ENCODE results near the gene ADAM8.

- no peak for TF ChIP-seq CTCF (IDR thresholded peaks at IDR 0.05; ENCODE audit: control extremely low read depth in 1 of 3, insufficient read depth in 1 of 3, low read depth in 1 of 3, low read length in 3 of 3)
- no peak for TF ChIP-seq POLR2A (IDR thresholded peaks at IDR 0.05; ENCODE audit: control extremely low read depth in 1 of 2, low read depth in 2 of 2, low read length in 2 of 2)
- TF ChIP-seq, protein P1, sequence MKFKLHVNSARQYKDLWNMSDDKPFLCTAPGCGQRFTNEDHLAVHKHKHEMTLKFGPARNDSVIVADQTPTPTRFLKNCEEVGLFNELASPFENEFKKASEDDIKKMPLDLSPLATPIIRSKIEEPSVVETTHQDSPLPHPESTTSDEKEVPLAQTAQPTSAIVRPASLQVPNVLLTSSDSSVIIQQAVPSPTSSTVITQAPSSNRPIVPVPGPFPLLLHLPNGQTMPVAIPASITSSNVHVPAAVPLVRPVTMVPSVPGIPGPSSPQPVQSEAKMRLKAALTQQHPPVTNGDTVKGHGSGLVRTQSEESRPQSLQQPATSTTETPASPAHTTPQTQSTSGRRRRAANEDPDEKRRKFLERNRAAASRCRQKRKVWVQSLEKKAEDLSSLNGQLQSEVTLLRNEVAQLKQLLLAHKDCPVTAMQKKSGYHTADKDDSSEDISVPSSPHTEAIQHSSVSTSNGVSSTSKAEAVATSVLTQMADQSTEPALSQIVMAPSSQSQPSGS (IDR thresholded peaks at IDR 0.05; ENCODE audit: low read length) = no peak
- TF ChIP-seq CEBPB (IDR thresholded peaks at IDR 0.05; ENCODE audit: low read depth, low read length) = no peak
- no peak for TF ChIP-seq CHD2 (IDR thresholded peaks at IDR 0.05; ENCODE audit: low read length)
- no peak for TF ChIP-seq CBX5 (IDR thresholded peaks at IDR 0.05; ENCODE audit: low read depth, low read length)
- TF ChIP-seq EP300 (IDR thresholded peaks at IDR 0.05; ENCODE audit: borderline replicate concordance in 1 of 2, low read depth in 2 of 2, low read length in 2 of 2) = no peak
- TF ChIP-seq POLR2AphosphoS5 (IDR thresholded peaks at IDR 0.05; ENCODE audit: low read depth, low read length) = no peak
- TF ChIP-seq EZH2 (IDR thresholded peaks at IDR 0.05; ENCODE audit: low read depth, low read length, severe bottlenecking) = no peak
- no peak for TF ChIP-seq YY1 (IDR thresholded peaks at IDR 0.05; ENCODE audit: low read depth, low read length)
- no peak for TF ChIP-seq JUN (IDR thresholded peaks at IDR 0.05; ENCODE audit: low read depth, low read length)
- no peak for TF ChIP-seq TAF1 (IDR thresholded peaks at IDR 0.05; ENCODE audit: low read depth, low read length)
- no peak for TF ChIP-seq BRCA1 (IDR thresholded peaks at IDR 0.05; ENCODE audit: low read depth, low read length)
Measured at GRCh38 chr10:133286366-133286765, 9.7 kb upstream of the ADAM8 start.
